Measurements from ENCODE around the gene SUMO2.
"Not testable (repeated sequence)": the region's sequence is repeated elsewhere in the genome, so short reads cannot be mapped to it uniquely, and the experiment has no call there.

Gene SUMO2

GRCh38 chr17:75142236-75142971 lies 40.4 kb downstream of the SUMO2 start:
- DNase-seq: no peak

DNA sequence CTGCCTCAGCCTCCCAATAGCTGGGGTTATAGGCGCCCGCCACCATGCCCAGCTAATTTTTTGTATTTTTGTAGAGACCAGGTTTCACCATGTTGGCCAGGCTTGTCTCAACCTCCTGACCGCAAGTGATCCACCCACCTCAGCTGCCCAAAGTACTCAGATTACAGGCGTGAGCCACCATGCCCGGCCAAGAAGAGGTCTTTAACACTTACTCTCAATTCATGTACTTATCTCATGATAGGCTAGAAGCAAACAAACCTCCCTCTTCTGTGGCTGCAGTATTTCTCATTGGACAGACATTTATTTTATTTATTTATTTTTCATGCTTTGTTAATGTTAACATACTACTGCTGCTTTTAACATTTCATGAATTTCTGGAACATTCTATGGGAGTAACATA lies 44.2 kb downstream of the SUMO2 start:
- DNase-seq: no peak

- DNase-seq: not testable (repeated sequence)
These were observed 45.0 kb downstream of the SUMO2 start for GRCh38 chr17:75137762-75138161.

DNA sequence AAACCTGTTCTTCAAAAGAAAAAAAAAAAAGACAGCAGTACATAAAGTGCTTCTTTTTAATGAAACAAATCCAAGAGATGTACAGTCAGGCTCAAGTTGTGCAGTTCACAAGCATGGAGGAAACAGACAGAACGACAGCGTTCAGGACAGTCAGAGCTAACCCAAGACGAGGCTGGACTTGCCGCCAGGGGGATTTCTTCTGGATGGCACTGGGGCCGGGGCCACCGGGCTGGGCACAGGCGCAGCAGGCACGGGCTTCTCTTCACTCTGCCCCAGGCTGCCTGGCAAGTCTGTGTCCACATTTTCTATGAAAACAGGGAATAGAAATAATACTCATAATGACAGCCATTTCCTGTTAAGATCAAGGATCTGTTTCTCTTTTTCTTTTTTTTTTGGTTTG lies 46.8 kb downstream of the SUMO2 start:
- DNase-seq: no peak

DNA sequence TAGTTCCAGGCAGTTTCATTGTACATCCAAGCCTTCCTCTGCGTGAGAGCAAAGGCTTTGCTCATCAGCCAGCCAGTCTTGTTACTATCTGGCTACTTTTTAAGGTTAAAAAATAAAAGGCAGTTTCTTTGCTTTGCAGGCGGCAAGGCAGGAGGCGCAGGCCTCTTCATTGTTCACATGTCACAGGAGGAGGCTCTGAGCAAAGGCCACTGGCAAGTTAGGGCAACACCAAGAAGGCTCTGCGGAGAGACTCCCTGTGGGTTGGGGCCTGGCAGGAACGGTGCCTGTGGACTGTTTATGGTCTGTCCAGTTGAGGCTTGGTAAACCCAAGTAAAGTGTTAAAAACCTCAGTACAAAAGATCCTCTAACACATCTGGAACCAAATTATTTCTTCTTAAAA lies 47.3 kb downstream of the SUMO2 start:
- no peak for DNase-seq

- not testable (repeated sequence) for DNase-seq
These were observed 49.0 kb downstream of the SUMO2 start for GRCh38 chr17:75133607-75134347.

DNA sequence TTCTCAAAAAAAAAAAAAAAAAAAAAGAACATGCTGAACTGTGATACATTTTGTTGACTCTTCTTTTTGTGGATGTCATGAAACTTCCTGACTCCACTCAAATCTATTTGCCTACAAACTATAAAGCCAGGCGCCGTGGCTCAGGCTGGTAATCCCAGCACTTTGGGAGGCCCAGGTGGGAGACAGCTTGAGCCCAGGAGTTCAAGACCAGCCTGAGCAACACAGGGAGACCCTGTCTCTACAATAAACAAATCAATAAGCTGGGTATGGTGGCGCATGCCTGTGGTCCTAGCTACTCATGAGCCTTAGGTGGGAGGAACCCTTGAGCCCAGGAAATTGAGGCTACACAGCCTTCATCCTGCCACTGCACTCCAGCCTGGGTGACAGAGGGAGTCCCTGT lies 49.8 kb downstream of the SUMO2 start:
- no peak for DNase-seq

DNA sequence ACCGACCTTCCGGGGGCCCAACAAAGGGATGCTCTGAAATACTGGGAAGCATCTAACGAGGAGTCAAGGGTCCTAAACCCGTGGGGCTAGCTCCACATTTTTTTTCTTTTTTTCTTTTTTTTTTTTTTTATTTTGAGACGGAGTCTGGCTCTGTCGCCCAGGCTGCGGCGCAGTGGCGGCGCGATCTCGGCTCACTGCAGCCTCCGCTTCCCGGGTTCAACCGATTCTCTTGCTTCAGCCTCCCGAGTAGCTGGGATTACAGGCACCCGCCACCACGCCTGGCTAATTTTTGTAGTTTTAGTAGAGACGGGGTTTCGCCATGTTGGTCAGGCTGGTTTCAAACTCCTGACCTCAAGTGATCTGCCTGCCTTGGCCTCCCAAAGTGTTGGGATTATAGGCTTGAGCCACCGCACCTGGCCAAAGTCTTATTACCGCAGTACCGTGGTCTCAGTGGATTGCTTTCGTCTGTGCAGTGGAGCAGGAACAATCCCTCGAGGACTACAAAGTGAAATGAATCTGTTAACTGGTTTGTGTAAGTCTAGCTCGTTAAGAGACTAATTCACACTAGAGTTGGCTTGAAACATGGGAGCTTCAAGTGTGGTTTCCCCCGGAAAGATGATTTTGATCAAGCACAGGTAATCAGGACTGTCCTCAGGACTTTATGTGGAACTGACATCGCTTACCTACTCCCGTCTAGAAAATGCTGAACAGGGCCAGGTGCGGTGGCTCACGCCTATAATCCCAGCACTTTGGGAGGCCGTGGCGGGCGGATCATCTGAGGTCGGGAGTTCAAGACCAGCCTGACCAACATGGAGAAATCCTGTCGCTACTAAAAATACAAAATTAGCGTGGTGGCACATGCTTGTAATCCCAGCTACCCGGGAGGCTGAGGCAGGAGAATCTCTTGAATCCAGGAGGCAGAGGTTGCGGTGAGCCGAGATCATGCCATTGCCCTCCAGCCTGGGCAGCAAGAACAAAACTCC lies 50.5 kb downstream of the SUMO2 start:
- not testable (repeated sequence) for DNase-seq

DNA sequence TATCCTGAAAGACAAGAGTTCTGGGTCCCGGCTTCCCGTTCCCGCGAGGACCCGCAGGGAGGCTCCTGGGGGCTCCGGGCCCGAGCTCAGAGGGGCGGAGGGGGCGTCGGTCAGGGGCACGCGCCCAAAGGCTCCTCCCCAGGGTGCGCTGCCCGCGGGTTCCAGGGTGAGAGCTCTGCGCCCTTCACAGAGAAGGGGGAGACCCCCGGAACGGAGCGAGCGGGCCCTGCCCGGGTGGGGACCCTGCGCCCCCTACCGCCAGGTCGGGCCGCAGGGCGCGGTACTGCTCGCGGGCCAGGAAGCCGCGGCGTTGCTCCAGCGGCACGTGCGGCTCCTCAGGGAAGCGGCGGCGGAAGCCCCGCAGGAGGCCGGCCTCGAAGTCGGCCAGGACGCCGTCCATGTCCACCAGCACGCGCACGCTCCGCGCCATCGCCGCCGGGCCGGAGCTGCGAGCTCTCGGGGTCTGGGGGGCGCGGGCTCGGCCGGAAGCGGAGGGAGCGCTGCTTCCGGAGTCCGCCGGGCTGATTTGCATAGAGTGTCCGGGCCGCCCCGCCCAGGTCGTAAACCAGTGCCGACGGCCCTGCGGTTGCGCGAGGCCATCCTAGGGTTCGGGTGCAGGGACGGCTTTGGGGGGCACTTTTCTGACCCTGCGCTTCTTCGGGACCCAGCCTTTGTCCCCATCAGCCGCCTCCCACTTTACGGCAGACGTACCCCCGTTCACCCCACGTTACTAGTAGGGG lies 51.3 kb downstream of the SUMO2 start, which contains the start of gene NT5C:
NT5C (minus strand) TSS at position 465 of the 740 bp plus-strand sequence; CDS start at position 430, 35 bp downstream.
- peak; percentile 43 to 56 (median 44) for DNase-seq

DNA sequence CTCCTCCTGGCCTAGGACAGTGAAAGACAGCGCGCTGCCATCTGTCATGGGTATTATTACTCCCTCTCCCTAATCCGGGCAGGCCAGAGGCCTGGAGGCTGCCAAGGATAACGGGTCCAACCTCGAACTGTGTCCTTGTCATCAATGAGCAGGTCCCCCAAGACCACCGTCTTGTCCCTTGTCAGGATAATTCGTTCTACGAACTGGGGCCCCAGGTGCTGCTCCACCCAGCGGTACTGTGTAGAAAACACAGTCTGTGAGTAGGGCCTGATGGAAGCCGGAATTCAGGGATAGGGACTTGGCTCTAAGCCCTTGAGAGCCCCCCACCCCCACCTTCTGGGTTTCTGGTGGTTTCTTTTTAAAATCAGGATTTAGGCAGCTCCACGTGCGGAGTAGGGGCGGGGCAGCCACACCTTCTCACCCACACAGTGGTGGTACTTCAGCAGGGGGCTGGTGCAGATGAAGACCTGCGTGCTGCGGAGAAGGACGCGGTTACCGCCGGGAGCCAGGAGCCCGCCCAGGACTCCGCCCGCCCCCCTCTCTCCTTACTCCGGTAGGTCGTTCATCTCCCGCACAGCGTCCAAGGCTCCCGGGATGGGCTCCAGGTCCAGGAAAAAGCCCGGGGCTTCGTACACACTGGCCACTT lies 52.0 kb downstream of the SUMO2 start:
- DNase-seq: peak in 2 of 4 experiments; percentile 18 to 19

DNA sequence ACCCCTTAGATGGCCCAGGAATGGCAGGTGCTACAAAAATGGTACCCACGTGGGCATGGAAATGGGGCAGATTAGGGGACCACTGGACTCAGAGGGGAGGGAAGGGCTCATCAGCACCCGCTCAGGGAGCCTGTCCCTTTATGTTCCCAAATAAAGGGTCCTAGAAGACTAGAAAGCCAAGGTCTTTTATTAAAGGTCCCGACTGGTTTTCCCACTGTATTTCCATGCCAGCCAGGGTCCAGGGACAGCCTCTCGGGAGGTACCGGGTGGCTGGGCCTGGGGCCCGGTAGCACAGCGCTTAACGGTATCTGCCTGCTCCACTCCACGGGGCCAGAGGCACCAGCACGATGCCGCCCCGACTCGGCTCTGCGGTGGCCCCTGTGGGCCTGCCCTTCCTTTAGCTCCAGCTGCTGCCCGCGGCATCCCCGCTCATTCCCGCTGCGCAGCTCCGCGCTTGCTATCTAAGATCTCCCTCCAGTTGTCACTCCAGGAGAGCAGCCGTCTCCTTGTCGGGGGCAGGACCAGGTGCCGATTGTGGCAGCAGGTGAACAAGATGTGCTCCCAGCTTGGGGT lies 52.6 kb downstream of the SUMO2 start:
- no peak for DNase-seq

- DNase-seq: no peak
These were observed 53.2 kb downstream of the SUMO2 start for GRCh38 chr17:75129576-75129975.

- DNase-seq: no peak
These were observed 53.9 kb downstream of the SUMO2 start for GRCh38 chr17:75128694-75129505.

GRCh38 chr17:75127936-75128335 lies 54.8 kb downstream of the SUMO2 start:
- DNase-seq: not testable (repeated sequence)

DNA sequence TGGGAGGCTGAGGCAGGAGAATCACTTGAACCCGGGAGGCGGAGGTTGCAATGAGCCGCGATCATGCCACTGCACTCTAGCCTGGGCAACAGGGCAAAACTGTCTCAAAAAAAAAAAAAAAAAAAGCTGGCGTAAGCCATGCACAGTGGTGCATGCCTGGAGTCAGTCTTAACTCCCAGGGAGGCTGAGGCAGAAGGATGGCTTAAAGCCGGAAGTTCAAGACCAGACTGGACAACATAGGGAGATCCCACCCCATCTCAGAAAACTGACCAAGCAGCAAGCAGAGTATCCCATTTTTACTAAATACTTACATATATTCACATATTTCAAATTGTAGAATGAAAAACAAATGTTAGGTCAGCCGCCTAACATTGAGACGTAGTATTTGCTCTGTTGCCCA lies 55.8 kb downstream of the SUMO2 start:
- DNase-seq: no peak

- no peak for DNase-seq
These were observed 56.8 kb downstream of the SUMO2 start for GRCh38 chr17:75125984-75126383.

DNA sequence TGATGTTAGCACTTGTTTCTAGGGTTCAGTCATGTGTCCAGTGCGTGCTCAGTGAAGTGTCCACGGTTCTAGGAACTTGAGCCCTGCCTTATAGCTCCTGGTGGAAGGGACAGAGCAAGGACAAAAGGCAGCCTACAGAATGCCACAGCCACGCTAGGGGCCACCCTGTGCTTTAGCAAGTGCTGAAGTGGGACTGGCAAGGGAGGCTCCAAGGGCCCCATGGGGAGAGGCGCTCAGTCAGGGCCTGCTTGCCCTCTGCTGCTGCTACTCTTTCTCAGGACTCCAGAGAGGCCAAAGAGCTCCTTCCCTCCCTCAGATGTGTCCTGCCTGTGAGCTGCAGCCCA lies 58.0 kb downstream of the SUMO2 start:
- no peak for DNase-seq

- peak; percentile 17 to 47 (median 30) for DNase-seq
These were observed 58.5 kb downstream of the SUMO2 start for GRCh38 chr17:75124041-75124818.

DNA sequence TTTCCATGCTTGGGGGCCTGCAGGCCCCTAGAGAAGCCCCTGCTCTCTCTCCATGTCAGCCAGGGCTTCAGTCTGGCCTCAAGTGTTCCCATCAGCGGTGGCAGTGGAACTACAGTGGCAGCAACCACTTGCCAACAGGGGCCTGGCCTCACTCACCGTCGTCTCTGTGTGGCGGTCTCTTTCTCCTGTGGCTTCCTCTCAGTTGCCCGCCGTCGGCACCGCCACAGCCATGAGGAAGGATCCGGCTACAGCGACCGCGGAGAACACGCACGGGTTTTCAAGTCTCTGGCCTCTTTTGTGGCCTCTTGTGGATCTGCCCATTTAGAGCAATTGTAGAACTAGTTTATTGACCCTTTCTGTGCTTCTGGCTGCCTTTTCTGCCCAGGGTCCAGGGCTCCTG lies 64.5 kb downstream of the SUMO2 start:
- no peak for DNase-seq

GRCh38 chr17:75116737-75117136 lies 66.0 kb downstream of the SUMO2 start:
- no peak for DNase-seq

Measured in activated CD4-positive, CD25-positive, alpha-beta regulatory T cell (primary cell).